Activated naive CD8-positive, alpha-beta T cell treated with anti-CD3 and anti-CD28 coated beads for 36 hours (primary cell): ENCODE measurements around the gene RESF1. TPM values are rescaled to one million over a fixed set of nuclear protein-coding genes. Genes with fewer than 3 reads are reported as not detected.

Experiments
- total RNA-seq, 2 experiments: library from RNA; stranded (reverse); gene quantifications; one replicate each; pipeline ENCODE4 v1.2.3, GENCODE V29; 2021

Gene RESF1
- total RNA-seq, 2 experiments from 2014 or later, result 76.5 to 79.1 TPM

Other genes with a start within 250 kb of the RESF1 start
- gene AMN1, start 230.4 kb upstream of the RESF1 start, total RNA-seq, result 1 to 10 TPM; 2.7 to 3.7 TPM
- 10 to 100 TPM; 21.7 to 21.9 TPM for gene BICD1, start 147.4 kb downstream of the RESF1 start, total RNA-seq